ENCODE data around the gene SEMG1.

DNA sequence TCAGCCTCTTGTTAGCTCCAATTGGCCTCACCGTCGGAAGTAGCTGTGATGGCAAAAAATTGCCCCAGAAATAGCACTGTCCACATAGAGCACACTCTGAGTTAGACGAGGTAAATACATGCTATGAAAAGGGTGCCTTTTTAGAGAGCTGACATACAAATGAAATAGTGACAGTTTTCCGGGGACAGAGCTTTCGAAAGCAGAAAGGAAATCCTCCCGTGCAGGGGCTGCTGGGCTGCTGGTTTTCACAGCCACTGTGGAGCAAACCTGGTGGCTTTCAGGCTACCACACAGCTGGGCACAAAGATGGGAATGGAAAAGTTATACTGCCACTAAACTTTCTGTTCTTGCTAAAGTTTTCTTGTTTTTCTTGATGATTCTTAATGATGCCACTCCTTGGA, 39.3 kb downstream of the SEMG1 start:
- TF ChIP-seq, protein P1, sequence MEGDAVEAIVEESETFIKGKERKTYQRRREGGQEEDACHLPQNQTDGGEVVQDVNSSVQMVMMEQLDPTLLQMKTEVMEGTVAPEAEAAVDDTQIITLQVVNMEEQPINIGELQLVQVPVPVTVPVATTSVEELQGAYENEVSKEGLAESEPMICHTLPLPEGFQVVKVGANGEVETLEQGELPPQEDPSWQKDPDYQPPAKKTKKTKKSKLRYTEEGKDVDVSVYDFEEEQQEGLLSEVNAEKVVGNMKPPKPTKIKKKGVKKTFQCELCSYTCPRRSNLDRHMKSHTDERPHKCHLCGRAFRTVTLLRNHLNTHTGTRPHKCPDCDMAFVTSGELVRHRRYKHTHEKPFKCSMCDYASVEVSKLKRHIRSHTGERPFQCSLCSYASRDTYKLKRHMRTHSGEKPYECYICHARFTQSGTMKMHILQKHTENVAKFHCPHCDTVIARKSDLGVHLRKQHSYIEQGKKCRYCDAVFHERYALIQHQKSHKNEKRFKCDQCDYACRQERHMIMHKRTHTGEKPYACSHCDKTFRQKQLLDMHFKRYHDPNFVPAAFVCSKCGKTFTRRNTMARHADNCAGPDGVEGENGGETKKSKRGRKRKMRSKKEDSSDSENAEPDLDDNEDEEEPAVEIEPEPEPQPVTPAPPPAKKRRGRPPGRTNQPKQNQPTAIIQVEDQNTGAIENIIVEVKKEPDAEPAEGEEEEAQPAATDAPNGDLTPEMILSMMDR (IDR thresholded peaks at IDR 0.05) = no peak
- TF ChIP-seq TCF7L2 (IDR thresholded peaks at IDR 0.05; ENCODE audit: low read depth, low read length) (no peak), POLR2AphosphoS5 (IDR thresholded peaks at IDR 0.05; ENCODE audit: low read depth, low read length) (no peak), SIN3A (IDR thresholded peaks at IDR 0.05; ENCODE audit: borderline replicate concordance, insufficient read depth, low read depth, low read length) (no peak)
- TF ChIP-seq, protein P2, sequence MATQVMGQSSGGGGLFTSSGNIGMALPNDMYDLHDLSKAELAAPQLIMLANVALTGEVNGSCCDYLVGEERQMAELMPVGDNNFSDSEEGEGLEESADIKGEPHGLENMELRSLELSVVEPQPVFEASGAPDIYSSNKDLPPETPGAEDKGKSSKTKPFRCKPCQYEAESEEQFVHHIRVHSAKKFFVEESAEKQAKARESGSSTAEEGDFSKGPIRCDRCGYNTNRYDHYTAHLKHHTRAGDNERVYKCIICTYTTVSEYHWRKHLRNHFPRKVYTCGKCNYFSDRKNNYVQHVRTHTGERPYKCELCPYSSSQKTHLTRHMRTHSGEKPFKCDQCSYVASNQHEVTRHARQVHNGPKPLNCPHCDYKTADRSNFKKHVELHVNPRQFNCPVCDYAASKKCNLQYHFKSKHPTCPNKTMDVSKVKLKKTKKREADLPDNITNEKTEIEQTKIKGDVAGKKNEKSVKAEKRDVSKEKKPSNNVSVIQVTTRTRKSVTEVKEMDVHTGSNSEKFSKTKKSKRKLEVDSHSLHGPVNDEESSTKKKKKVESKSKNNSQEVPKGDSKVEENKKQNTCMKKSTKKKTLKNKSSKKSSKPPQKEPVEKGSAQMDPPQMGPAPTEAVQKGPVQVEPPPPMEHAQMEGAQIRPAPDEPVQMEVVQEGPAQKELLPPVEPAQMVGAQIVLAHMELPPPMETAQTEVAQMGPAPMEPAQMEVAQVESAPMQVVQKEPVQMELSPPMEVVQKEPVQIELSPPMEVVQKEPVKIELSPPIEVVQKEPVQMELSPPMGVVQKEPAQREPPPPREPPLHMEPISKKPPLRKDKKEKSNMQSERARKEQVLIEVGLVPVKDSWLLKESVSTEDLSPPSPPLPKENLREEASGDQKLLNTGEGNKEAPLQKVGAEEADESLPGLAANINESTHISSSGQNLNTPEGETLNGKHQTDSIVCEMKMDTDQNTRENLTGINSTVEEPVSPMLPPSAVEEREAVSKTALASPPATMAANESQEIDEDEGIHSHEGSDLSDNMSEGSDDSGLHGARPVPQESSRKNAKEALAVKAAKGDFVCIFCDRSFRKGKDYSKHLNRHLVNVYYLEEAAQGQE (IDR thresholded peaks at IDR 0.05; ENCODE audit: insufficient read depth in 1 of 2, low read depth in 2 of 2, low read length in 1 of 2) = no peak
